CD14-positive monocyte (primary cell): ENCODE measurements around the gene SPAG5. TPM values are rescaled to one million over a fixed set of nuclear protein-coding genes. Genes with fewer than 3 reads are reported as not detected.

Experiments
- DNase-seq, 3 donors: peaks; one replicate each; pipeline ENCODE4 v3.0.0-alpha.2; 2011 to 2022
- H2AFZ ChIP-seq: 2 replicates; pipeline ENCODE4 v1.6.0; 2012; ENCODE audit warnings: mild to moderate bottlenecking, low read depth, low read length, inconsistent platforms; ENCODE audit not compliant: insufficient read depth, poor library complexity, severe bottlenecking
- H3K27ac ChIP-seq, 2 donors: 1 replicate in 1 of 2; 2 replicates in 1 of 2; pipeline ENCODE4 v1.5.1; 2012 to 2013; ENCODE audit warnings: low read length in 2 of 2, control low read depth in 1 of 2, inconsistent platforms in 1 of 2, low read depth in 1 of 2, mild to moderate bottlenecking in 1 of 2
- H3K27me3 ChIP-seq, 2 donors: one replicate each; pipeline versions ENCODE4 v1.6.0 to v1.6.1; 2011 to 2013; ENCODE audit warnings: low read length in 2 of 2; ENCODE audit not compliant: control insufficient read depth in 2 of 2, insufficient read depth in 2 of 2
- H3K36me3 ChIP-seq, 2 donors: replicated peaks in 1 of 2; 1 replicate in 1 of 2; 2 replicates in 1 of 2; pipeline versions ENCODE4 v1.5.1 to v1.6.1; 2012 to 2013; ENCODE audit warnings: low read length in 2 of 2, control low read depth in 1 of 2, inconsistent platforms in 1 of 2, mild to moderate bottlenecking in 1 of 2; ENCODE audit not compliant: insufficient read depth in 2 of 2, control insufficient read depth in 1 of 2
- H3K4me1 ChIP-seq, 2 donors: 1 replicate in 1 of 2; 2 replicates in 1 of 2; pipeline versions ENCODE4 v1.5.1 to v1.6.1; 2012 to 2013; ENCODE audit warnings: low read length in 2 of 2, control low read depth in 1 of 2, inconsistent platforms in 1 of 2, mild to moderate bottlenecking in 1 of 2, moderate library complexity in 1 of 2; ENCODE audit not compliant: insufficient read depth in 2 of 2, control insufficient read depth in 1 of 2
- H3K4me2 ChIP-seq: replicated peaks from 2 replicates; pipeline ENCODE3; 2012; ENCODE audit warnings: low read length, moderate library complexity, mild to moderate bottlenecking; ENCODE audit not compliant: poor library complexity, severe bottlenecking; ENCODE audit errors: extremely low read depth
- H3K4me3 ChIP-seq, 3 experiments: fragments of 200-600 bp in 1 of 3; sonication (generic) in 1 of 3; replicated peaks in 1 of 3; 1 replicate in 2 of 3; 2 replicates in 1 of 3; pipeline ENCODE4 v1.5.1; 2011 to 2013; ENCODE audit warnings: low read length in 3 of 3, mild to moderate bottlenecking in 3 of 3, control low read depth in 2 of 3, low read depth in 2 of 3, inconsistent platforms in 1 of 3, moderate library complexity in 1 of 3
- H3K79me2 ChIP-seq: 2 replicates; pipeline ENCODE4 v1.6.0; 2012; ENCODE audit warnings: mild to moderate bottlenecking, control low read depth, inconsistent platforms, low read length, moderate library complexity; ENCODE audit not compliant: insufficient read depth
- H3K9ac ChIP-seq: 2 replicates; pipeline ENCODE4 v1.6.0; 2017; ENCODE audit warnings: low read length, mild to moderate bottlenecking; ENCODE audit not compliant: insufficient read depth, poor library complexity, severe bottlenecking
- H3K9me3 ChIP-seq, 2 donors: replicated peaks in 1 of 2; 1 replicate in 1 of 2; 2 replicates in 1 of 2; pipeline versions ENCODE4 v1.5.1 to v1.6.1; 2012 to 2013; ENCODE audit warnings: low read length in 2 of 2, control low read depth in 1 of 2; ENCODE audit not compliant: control insufficient read depth in 1 of 2, insufficient read depth in 1 of 2
- H4K20me1 ChIP-seq: 2 replicates; pipeline ENCODE4 v1.6.0; 2012; ENCODE audit warnings: mild to moderate bottlenecking, low read length, control low read depth, moderate library complexity; ENCODE audit not compliant: insufficient read depth
- H3K27ac Mint-ChIP-seq, 7 donors: one replicate each; pipeline ENCODE4 v1.8.0; 2020; ENCODE audit warnings: mild to moderate bottlenecking in 7 of 7, mixed read lengths in 7 of 7, moderate library complexity in 6 of 7, inconsistent platforms in 2 of 7
- H3K27me3 Mint-ChIP-seq, 3 donors: one replicate each; pipeline ENCODE4 v1.8.0; 2021 to 2022; ENCODE audit warnings: low read depth in 3 of 3, mild to moderate bottlenecking in 3 of 3, mixed read lengths in 3 of 3, moderate library complexity in 3 of 3, inconsistent platforms in 1 of 3
- H3K36me3 Mint-ChIP-seq, 2 donors: one replicate each; pipeline ENCODE4 v1.8.0; 2020; ENCODE audit warnings: mixed read lengths in 2 of 2, inconsistent platforms in 1 of 2, mild to moderate bottlenecking in 1 of 2
- H3K4me1 Mint-ChIP-seq: one replicate; pipeline ENCODE4 v1.8.0; 2020; ENCODE audit warnings: mild to moderate bottlenecking, mixed read lengths
- H3K4me3 Mint-ChIP-seq, 2 donors: one replicate each; pipeline ENCODE4 v1.8.0; 2020; ENCODE audit warnings: mild to moderate bottlenecking in 2 of 2, mixed read lengths in 2 of 2, moderate library complexity in 1 of 2
- H3K9me3 Mint-ChIP-seq, 7 donors: one replicate each; pipeline ENCODE4 v1.8.0; 2020 to 2022; ENCODE audit warnings: mixed read lengths in 7 of 7, mild to moderate bottlenecking in 6 of 7, moderate library complexity in 6 of 7, inconsistent platforms in 2 of 7
- CTCF ChIP-seq: fragments of 200-600 bp; IDR thresholded peaks from one replicate; pipeline ENCODE4 v1.8.0; 2022; ENCODE audit warnings: antibody characterized with exemption, mild to moderate bottlenecking
- WGBS: methylation state at CpG from one replicate; pipeline ENCODE4 v1.1.5; 2013; ENCODE audit warnings: missing lambda C conversion rate; ENCODE audit not compliant: insufficient coverage; 5-methylcytosine and 5-hydroxymethylcytosine counted together
- intact Hi-C, 2 donors: fragments of 100-400 bp; cut with micrococcal nuclease; formaldehyde crosslinking; loops; one replicate each; pipeline versions ENCODE4 v1.15.0 to v1.15.1; 2023
- polyA minus RNA-seq: library from RNA; depleted of rRNA, polyadenylated mRNA; stranded (reverse); fragments of >200 nt; gene quantifications from 2 replicates; pipeline ENCODE4 v1.2.3, GENCODE V29; 2012
- polyA plus RNA-seq, 3 donors: library from polyadenylated mRNA; depleted of rRNA in 1 of 3; unstranded in 2 of 3; stranded (reverse) in 1 of 3; fragments of 300-500 nt in 2 of 3; fragments of >200 nt in 1 of 3; fragmentation: Illumina TruSeq in 2 of 3; gene quantifications; 1 replicate in 2 of 3; 2 replicates in 1 of 3; pipeline ENCODE4 v1.2.3, GENCODE V29; 2012 to 2021
- total RNA-seq, 12 experiments: library from RNA in 1 of 12; stranded (reverse) in 1 of 12; fragments of 120-200 nt in 1 of 12; gene quantifications; one replicate each; pipeline ENCODE4 v1.2.4 and lab custom pipeline; 2013 to 2026; ENCODE audit warnings: mixed read lengths in 6 of 12, inconsistent platforms in 1 of 12

SPAG5 gene
- total RNA-seq (2013): 2.5 TPM
- 1 to 10 TPM in 1 of 3 donors, not detected in 2; 7.7 TPM for polyA plus RNA-seq
- 1.9 and 3.7 TPM in 2 replicates for polyA minus RNA-seq
- total RNA-seq (lab: John Stamatoyannopoulos, UW): 23.7 to 102 (median 40.1) reads per million in 11 experiments

- H3K4me1 Mint-ChIP-seq: peaks cover 26% of the 10 kb centered on the region
- H3K9ac ChIP-seq: peak within 1 kb of the TSS; percentile 99
- peaks cover 44% of the 10 kb centered on the region for H3K79me2 ChIP-seq
- H3K4me1 ChIP-seq: peaks cover 20 to 25% of the 10 kb centered on the region in 2 donors
- TF ChIP-seq CTCF: no peak
- WGBS: under 1% methylated on average over 39 of the region's 44 CpGs
- H3K4me2 ChIP-seq: peak within 1 kb of the TSS; percentile 87
- peaks cover 4 to 7% of the 10 kb centered on the region in 2 donors for H3K36me3 Mint-ChIP-seq
- no peaks in the 10 kb centered on the region for H4K20me1 ChIP-seq
- H3K27ac Mint-ChIP-seq: peak within 1 kb of the TSS; percentile 96 to 99 (median 97)
- peaks cover 0 to 2% (median 0%) of the 10 kb centered on the region in 7 donors for H3K9me3 Mint-ChIP-seq
- H3K4me3 Mint-ChIP-seq: peak within 1 kb of the TSS; percentile 91 to 94
- H3K27me3 ChIP-seq: no peaks in the 10 kb centered on the region
- H3K4me3 ChIP-seq: peak within 1 kb of the TSS; percentile 62 to 82 (median 69)
- peak within 1 kb of the TSS; percentile 87 to 100 for H3K27ac ChIP-seq
- H2AFZ ChIP-seq: peak within 1 kb of the TSS; percentile 85
- H3K27me3 Mint-ChIP-seq: peaks cover 0 to 3% (median 0%) of the 10 kb centered on the region in 3 donors
- no peaks in the 10 kb centered on the region for H3K9me3 ChIP-seq
- intact Hi-C loops: loop anchor here in 1 of 2 donors (1.0 kb wide), 1 partner anchor 28 kb away; the partner anchor contains the start of gene PIGS
- DNase-seq: peak; percentile 92 to 93 (median 93)
- H3K36me3 ChIP-seq: no peaks in the 10 kb centered on the region
These were observed at the start of gene SPAG5 for GRCh38 chr17:28598799-28599310. Gene SPAG5, minus strand, starts transcription at chr17:28599025. Its CDS starts 79 bp downstream, at chr17:28598946.

GRCh38 chr17:28646039-28646754 is 47.4 kb upstream of the SPAG5 start:
- Histone ChIP-seq H3K4me2 (peak overlapping the region; percentile 99), H3K4me3 (peak overlapping the region; percentile 26 to 97 (median 48)), H3K4me1 (peaks cover 26 to 34% of the 10 kb centered on the region in 2 donors), H3K9me3 (no peaks in the 10 kb centered on the region), H3K9ac (peak overlapping the region; percentile 66), H2AFZ (peak overlapping the region; percentile 82), H3K36me3 (peaks cover 35 to 49% of the 10 kb centered on the region in 2 donors), H3K27ac (peak overlapping the region; percentile 63 to 96), H3K79me2 (peaks cover 42% of the 10 kb centered on the region), H3K27me3 (no peaks in the 10 kb centered on the region), H4K20me1 (peaks cover 24% of the 10 kb centered on the region)
- DNase-seq: no peak
- TF ChIP-seq CTCF: no peak
- Mint-ChIP-seq H3K36me3 (peaks cover 38 to 56% of the 10 kb centered on the region in 2 donors), H3K27me3 (peaks cover 0 to 4% (median 0%) of the 10 kb centered on the region in 3 donors), H3K9me3 (peaks cover 0 to 2% (median 0%) of the 10 kb centered on the region in 7 donors), H3K4me3 (peak overlapping the region; percentile 65 to 76), H3K4me1 (peaks cover 31% of the 10 kb centered on the region), H3K27ac (peak overlapping the region; percentile 89 to 97 (median 95))
- WGBS: 62% methylated on average over 8 of the region's 12 CpGs
- intact Hi-C loops: loop anchor here (5.0 to 10.0 kb wide), 2 partner anchors 69 to 71 kb away; partner anchors contain the start of genes RAB34 (in 2 of the 2), RPL23A (in 2 of the 2) and PROCA1 (in 1 of the 2)
